Sigmoid colon (tissue), 4 donors: ENCODE measurements around the gene LRRC34.

ENCODE experiments used
- EP300 ChIP-seq, 4 donors: sonication (generic); formaldehyde crosslinking; IDR thresholded peaks; one replicate each; pipeline ENCODE4 v1.6.1; 2017; ENCODE audit warnings: antibody characterized with exemption in 4 of 4
- POLR2A ChIP-seq, 2 donors: fragments of 450-650 bp; IDR thresholded peaks; one replicate each; pipeline ENCODE4 v1.6.1; 2016; ENCODE audit warnings: antibody characterized with exemption in 2 of 2, mild to moderate bottlenecking in 2 of 2, moderate library complexity in 2 of 2
- POLR2AphosphoS5 ChIP-seq, 4 donors: sonication (generic); formaldehyde crosslinking; IDR thresholded peaks; one replicate each; pipeline ENCODE4 v1.6.1; 2017; ENCODE audit warnings: antibody characterized with exemption in 4 of 4
- TF ChIP-seq, protein P1 (sequence below), 4 experiments: fragments of 450-650 bp in 3 of 4; fragments of 200-600 bp in 1 of 4; IDR thresholded peaks; one replicate each; pipeline ENCODE4 v1.5.1; 2016 to 2019; ENCODE audit warnings: antibody characterized with exemption in 4 of 4, mild to moderate bottlenecking in 3 of 4, moderate library complexity in 2 of 4

DNA sequence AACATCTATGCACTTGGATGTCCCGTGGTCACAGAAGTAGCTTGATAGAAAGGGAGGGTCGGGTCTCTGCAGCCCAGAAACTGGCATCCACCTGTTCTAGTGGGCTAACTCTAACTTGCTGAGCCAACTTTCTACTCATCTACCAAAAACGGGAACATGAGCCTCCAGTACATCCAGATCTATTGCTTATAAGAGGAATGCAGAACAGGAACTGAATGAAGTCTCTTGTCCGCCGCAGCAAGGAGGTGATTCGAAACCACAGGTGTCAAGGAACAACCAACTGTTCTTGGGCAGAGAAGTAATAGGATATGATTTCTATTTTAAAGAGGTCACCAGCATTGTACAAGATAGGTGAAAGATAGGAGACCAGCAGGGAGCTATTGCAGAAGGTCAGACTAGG is 65.8 kb downstream of the LRRC34 start:
- TF ChIP-seq, protein P1, sequence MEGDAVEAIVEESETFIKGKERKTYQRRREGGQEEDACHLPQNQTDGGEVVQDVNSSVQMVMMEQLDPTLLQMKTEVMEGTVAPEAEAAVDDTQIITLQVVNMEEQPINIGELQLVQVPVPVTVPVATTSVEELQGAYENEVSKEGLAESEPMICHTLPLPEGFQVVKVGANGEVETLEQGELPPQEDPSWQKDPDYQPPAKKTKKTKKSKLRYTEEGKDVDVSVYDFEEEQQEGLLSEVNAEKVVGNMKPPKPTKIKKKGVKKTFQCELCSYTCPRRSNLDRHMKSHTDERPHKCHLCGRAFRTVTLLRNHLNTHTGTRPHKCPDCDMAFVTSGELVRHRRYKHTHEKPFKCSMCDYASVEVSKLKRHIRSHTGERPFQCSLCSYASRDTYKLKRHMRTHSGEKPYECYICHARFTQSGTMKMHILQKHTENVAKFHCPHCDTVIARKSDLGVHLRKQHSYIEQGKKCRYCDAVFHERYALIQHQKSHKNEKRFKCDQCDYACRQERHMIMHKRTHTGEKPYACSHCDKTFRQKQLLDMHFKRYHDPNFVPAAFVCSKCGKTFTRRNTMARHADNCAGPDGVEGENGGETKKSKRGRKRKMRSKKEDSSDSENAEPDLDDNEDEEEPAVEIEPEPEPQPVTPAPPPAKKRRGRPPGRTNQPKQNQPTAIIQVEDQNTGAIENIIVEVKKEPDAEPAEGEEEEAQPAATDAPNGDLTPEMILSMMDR (IDR thresholded peaks at IDR 0.05): no peak
- TF ChIP-seq EP300 (IDR thresholded peaks at IDR 0.05) (no peak), POLR2AphosphoS5 (IDR thresholded peaks at IDR 0.05) (no peak), POLR2A (IDR thresholded peaks at IDR 0.05) (no peak)
